Measurements from ENCODE around the gene POLR3GL. TPM values are rescaled to one million over a fixed set of nuclear protein-coding genes. Genes with fewer than 3 reads are reported as not detected.

Gene POLR3GL
- total RNA-seq, 1 donor from 2014 or later: 21.8 TPM

DNA sequence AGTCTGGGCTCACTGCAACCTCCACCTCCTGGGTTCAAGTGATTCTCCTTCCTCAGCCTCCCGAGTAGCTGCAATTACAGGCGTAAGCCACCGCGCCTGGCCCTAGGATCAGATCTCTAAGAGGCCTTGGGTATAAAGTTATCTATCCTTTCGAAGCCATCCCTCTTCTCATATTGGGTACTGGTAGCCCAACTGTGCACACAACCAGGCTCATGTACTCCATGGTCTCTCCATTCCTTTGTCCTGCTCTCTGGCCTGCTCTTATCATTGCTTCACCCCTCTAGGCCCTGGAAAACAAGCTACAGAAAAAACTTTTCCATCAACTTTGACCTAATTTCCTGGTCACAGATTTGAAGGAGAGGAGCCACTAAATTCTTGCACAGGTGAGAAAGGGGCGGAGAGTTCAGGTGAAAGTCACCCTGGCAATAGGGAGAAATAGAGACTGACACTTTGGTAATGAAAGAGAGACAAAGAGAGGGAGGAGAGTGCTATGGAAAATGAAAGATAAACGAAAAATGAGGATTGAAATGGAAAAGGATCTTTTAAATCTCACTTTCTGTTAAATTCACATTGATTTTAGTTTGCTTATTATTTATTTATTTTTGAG is 25.9 kb downstream of the POLR3GL start:
- intact Hi-C loops (cut with micrococcal nuclease): no loop called here

DNA sequence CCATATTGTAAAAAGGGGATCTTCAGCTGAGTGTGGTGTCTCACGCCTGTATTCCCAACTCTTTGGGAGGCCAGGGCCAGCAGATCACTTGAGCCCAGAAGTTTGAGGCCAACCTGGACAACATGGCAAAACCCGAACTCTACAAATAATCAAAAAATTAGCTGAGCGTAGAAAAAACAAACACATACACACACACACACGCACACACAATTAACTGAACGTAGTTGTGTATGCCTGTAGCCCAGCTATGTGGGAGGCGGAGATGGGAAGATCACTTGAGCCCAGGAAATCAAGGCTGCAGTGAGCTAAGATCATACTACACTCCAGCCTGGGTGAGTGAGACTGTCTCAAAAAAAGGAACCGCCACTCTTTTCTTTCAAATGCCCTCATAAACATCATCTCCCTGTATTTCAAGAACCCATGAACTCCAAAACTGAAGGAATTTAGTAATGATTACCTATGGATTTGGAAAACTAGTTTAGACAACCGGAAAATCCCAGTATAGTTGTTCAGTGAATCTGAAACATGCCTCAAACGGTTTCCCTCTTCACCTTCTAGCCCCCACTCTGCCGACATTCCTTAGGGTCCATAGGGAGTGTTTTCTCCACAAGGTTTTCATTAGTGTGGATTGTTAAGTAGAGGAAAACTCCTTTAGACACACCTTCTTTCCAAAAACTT is 27.4 kb downstream of the POLR3GL start:
- intact Hi-C loops (cut with micrococcal nuclease): no loop called here

DNA sequence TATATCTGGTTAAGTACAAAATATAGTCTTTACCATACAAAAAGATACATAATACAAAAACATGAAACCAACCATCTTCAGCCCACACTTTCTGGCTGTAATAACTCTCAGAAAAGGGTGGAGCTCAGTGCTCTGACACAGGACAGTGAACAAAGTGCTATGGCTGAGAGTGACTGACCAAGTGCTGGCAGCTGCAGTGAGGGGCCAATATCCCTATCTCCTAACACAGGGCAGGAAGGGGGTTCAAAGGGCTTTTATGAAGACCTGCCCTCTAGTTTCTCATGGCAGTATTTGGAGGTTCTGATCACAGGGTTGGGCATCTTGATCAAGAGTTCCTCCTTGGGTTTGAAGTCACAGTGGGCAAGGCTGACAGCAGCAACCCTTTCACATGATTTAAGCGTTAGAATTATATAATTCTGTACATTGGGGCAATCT is 28.0 kb downstream of the POLR3GL start:
- intact Hi-C loops (cut with micrococcal nuclease): no loop called here

GRCh38 chr1:145992958-145993617 is 28.6 kb downstream of the POLR3GL start:
- intact Hi-C loops (cut with micrococcal nuclease): no loop called here

GRCh38 chr1:145993618-145994390 is 29.3 kb downstream of the POLR3GL start:
- intact Hi-C loops (cut with micrococcal nuclease): no loop called here

DNA sequence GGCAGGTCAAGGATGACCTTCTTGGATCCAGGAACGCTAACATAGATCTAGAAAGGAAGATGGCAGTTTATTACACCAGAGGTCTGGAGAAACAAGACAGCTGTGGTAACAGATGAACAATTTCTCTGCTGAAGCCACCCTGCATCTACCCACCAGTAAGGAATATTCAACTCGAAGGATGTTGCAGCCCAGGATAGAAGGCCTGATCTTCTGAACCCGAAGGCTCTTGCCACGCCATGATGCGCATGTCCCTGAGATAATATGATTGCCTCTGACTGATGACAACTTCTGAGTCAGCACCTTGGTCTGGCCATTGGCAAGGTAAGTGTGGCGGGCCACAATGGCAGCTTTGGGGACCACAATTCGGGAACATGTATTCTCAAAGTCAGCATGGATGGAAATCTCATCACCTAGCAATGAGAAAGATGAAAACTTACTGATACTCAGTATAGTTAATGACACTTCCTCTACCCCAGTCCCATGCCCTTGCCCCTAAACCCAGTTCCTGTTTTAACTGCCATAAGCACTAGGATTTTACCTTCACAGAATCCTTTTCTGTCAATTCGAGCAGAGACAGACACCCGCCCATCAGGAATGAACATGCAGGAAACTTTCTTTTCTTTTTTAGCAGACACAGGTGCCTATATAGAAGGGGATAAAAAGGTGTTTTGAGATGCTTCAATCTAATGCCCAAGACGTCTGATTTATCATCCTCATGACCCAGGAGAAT is 30.1 kb downstream of the POLR3GL start:
- intact Hi-C loops (cut with micrococcal nuclease): no loop called here

DNA sequence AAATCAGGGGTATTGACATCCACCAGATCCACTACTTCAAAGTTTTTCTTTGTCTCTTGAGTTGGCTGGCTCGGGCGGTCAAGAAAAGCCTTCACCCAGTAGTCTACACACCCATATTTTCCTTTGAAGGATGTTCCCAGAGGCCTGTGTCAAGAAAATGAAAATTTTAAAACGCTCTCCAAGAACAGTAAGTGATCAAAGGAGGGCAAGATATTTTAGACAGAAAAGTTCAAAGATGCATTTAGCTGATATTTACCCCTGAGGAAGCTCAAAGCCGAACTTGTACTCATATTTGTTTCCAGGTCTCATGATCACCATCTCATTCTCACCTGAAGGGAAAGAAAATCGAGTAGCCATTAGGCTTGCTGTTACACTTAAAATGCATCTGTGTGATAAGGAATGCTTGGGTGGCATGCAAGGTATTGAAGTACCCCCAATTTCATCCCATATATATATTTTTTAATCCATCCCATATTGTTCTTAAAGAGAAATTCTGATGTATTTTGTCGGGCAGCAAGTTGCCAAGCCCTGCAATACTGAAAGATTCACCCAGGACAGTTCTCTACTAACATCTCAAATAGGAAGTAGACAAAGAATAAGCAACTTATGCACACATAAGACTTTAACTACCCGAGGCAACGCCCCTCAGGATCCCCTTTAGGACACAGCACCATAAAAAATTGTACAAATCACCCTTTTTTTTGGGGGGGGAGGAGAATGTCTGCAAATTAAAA is 30.8 kb downstream of the POLR3GL start:
- intact Hi-C loops (cut with micrococcal nuclease): no loop called here

- intact Hi-C loops (cut with micrococcal nuclease): loop anchor here (1.0 to 2.0 kb wide), 5 partner anchors 11 to 77 kb away; partner anchors contain the start of gene PEX11B
Observed at GRCh38 chr1:145995964-145996432, 31.5 kb downstream of the POLR3GL start.

DNA sequence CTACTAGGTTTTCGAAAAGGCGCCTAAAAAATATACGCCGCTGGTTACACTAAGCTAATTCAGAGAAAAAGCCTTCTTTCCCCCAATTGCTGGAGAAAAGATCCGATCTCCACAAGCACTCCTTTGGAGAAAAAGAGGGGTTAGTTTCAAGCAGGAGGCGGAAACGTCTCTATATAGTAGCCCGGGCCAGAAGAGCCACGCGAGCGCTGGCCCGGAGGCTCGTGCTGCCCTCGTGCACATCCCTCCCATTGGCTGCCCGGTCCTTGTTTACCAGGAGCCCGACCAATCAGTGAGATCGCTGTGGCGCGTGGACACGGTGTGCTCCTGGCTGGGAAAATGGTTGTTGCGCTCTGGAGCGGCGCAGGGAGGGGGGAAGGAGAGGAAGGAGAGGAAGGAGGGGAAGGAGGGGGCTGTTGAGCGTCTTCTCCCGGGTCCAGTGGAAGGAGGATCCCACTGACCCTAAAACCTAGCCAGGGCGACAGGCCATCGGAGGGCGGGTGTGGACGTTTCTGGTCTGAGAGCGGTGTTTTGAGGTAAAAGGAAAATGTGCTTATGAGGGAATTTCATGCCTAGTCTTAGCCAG is 32.0 kb downstream of the POLR3GL start, which contains the start of gene TXNIP:
Gene TXNIP (minus strand): TSS at position 147 of the 583 bp plus-strand sequence. CDS start 313 bp downstream, outside the sequence.
- intact Hi-C loops (cut with micrococcal nuclease): loop anchor here (1.0 to 2.0 kb wide), 6 partner anchors 11 to 78 kb away; partner anchors contain the start of genes PEX11B and RBM8A

- intact Hi-C loops (cut with micrococcal nuclease): loop anchor here (1.0 to 2.0 kb wide), 4 partner anchors 40 to 78 kb away; partner anchors contain the start of genes PEX11B and RBM8A
Observed at GRCh38 chr1:145997016-145997717, 32.7 kb downstream of the POLR3GL start.

- intact Hi-C loops (cut with micrococcal nuclease): loop anchor here (1.0 to 2.0 kb wide), 4 partner anchors 39 to 79 kb away; partner anchors contain the start of genes PEX11B and RBM8A
Observed at GRCh38 chr1:145997718-145998023, 33.2 kb downstream of the POLR3GL start.

DNA sequence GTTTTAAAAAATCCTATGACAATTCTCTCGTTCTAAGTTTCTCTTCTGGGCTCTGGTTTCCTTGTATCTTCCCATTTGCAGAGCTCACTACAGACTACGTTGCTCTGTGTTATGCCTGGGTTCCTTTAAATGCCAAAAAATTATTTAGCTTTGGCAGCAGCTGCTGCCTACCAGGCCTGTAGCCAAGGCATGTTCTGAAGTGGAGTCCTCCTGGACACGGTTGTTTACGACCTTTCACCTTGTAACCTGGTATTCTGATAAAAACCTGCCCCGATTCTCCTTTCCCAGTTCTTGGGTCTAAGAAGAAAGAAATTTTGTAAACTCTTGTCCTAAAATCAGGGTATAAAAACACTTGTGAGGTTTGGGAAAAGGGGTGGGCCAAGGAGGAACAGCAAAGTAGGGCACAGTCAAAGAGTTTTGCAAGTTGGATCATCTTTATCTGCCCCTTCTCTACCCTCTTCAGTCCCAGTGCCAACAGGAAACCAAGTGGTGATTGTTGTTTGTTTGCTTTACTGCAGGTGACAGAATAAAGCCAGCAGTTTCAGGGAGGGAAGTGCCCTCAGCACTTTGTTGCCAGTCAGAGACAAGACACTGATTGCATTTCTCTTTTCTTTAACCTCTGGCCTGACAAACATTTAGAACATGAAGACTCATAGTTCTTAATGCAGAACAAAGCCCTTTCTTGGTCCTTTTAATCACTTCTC is 35.0 kb downstream of the POLR3GL start:
- intact Hi-C loops (cut with micrococcal nuclease): no loop called here

GRCh38 chr1:146001709-146002108 is 37.2 kb downstream of the POLR3GL start:
- intact Hi-C loops (cut with micrococcal nuclease): no loop called here

DNA sequence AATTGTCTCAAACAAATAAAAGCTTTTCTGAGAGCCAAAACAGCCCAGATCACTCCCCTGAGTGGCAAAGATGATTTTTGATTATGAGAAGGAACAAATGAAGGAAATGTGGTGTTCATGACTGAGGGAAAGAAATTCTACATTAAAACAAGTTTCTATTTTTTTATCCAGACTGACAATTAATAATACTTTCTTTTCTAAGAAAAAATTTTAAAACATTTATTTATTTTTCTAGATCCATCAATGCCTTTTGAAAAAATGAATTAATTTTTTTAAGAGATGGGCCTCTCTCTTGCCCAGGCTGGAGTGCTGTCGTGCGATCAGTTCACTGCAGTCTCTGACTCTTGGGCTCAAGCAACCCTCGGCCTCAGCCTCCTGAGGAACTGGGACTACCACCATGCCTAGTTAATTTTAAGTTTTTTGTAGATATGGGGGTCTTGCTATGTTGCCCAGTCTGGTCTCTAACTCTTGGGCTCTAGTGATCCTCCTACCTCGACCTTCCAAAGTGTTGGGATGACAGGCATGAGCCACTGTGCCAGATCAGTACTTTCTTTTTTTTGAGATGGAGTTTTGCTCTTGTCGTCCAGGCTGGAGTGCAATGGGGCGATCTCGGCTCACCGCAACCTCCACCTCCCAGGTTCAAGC is 43.1 kb downstream of the POLR3GL start:
- intact Hi-C loops (cut with micrococcal nuclease): loop anchor here (1.0 kb wide), 3 partner anchors 11 to 161 kb away; partner anchors contain the start of gene TXNIP

DNA sequence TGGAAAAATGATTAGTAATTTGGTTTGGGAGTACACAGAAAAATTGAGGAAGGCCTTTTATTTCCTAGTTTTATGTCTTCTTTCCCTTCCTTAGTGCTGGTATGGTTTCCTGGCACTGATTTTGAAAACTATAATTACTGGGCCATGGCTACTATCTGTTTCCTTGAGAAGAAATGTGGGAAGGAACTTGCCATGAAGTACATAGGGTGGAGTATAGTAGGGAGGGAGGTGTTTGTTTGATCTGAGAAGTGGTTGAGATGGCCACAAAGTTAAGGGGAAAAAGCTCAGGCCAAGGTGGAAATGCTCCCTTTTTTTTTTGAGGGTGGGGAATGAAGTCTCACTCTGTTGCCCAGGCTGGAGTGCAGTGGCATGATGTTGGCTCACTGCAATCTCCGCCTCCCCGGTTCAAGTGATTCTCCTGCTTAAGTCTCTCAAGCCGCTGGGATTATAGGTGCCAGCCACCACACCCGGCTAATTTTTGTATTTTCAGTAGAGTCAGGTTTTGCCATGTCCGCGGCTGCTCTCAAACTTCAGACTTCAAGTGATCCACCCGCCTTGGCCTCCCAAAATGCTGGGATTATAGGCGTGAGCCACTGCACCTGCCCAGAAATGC is 45.7 kb downstream of the POLR3GL start:
- intact Hi-C loops (cut with micrococcal nuclease): no loop called here

DNA sequence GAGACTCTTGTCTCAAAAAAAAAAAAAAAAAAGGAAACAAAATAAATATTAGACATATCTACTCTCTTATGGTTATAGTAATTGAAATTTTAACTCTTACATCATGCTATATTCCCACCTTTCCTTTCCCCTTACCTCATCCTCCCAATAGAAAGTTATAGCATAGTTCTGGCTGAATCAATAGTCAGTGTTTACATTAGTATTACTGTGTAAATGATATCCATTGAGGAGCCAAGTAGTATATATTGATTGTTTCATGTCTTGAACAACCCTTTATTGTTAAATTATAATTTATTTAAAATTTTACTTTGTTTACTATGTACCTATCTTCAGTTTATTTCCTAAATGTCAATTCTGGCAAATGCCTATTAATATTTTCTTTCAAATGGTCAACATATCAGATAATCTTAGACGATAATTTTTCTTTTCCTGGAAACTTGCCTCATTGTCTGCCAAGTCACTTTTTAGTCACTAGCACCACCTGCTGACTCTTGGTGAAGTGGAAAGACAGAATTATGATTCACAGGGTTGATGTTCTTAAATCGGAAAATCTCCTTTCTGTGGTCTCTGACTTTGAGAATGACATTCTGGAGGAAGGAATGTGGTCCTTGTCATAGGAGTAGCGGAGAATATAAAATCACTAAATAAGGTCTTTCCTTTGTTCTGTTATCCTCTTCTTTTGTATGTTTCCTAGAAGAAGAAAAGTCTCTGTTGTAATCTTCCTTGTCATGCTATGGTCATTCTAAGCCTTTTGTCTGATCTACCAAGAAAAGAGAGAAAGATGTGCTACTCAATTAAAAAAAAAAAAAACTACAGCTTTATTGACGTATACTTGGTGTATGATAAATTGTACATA is 48.4 kb downstream of the POLR3GL start:
- intact Hi-C loops (cut with micrococcal nuclease): no loop called here

Measured in T-helper 2 cell treated with Interferon-gamma antibody and Interleukin-4, amounts not matched to agents 100 ng/mL and 5 ng/mL, for 36 hours (primary cell).